Mucosa of rectum (tissue), 2 donors: Measurements from ENCODE around the gene TMEM150B.

ENCODE experiments used
- H3K27ac ChIP-seq, 2 donors: one replicate each; pipeline ENCODE4 v1.7.0; 2013; ENCODE audit warnings: inconsistent platforms in 2 of 2, low read depth in 2 of 2, low read length in 2 of 2
- H3K27me3 ChIP-seq, 2 donors: one replicate each; pipeline ENCODE4 v1.7.0; 2013; ENCODE audit warnings: low read length in 2 of 2; ENCODE audit not compliant: control insufficient read depth in 2 of 2, insufficient read depth in 2 of 2
- H3K36me3 ChIP-seq, 2 donors: one replicate each; pipeline ENCODE4 v1.7.0; 2013; ENCODE audit warnings: low read length in 2 of 2; ENCODE audit not compliant: control insufficient read depth in 2 of 2, insufficient read depth in 2 of 2
- H3K4me1 ChIP-seq, 2 donors: one replicate each; pipeline ENCODE4 v1.7.0; 2013; ENCODE audit warnings: low read length in 2 of 2, mild to moderate bottlenecking in 1 of 2; ENCODE audit not compliant: control insufficient read depth in 2 of 2, insufficient read depth in 2 of 2
- H3K4me3 ChIP-seq, 2 donors: one replicate each; pipeline ENCODE4 v1.7.0; 2013; ENCODE audit warnings: low read length in 2 of 2
- H3K9ac ChIP-seq, 2 donors: one replicate each; pipeline ENCODE4 v1.7.0; 2013; ENCODE audit warnings: low read length in 2 of 2, low read depth in 1 of 2, mild to moderate bottlenecking in 1 of 2
- H3K9me3 ChIP-seq, 2 donors: one replicate each; pipeline ENCODE4 v1.7.0; 2013; ENCODE audit warnings: low read length in 2 of 2; ENCODE audit not compliant: control insufficient read depth in 2 of 2
- donor health status: healthy.
- donor health status: Normal muscosa, but diverticular disease.

TMEM150B gene, protein sequence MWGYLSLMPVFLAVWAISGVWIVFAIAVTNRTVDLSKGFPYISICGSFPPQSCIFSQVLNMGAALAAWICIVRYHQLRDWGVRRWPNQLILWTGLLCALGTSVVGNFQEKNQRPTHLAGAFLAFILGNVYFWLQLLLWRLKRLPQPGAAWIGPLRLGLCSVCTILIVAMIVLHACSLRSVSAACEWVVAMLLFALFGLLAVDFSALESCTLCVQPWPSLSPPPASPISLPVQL

DNA sequence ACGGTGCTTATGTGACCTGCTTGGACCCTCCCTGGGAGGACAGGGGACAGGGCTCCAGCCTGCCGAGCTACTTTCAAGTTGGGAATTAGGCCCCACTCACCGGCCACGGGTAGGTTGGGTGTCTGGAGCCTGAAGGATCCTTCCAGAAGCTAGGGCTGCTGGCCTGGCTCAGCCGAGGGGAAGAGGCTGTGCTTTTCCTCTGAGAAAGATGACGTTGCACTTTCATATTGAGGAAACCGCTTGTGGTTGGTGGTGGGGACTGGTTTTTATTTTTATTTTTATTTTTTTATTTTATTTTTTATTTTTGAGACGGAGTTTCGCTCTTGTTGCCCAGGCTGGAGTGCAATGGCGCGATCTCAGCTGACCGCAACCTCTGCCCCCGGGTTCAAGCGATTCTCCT is at the start of gene TMEM150B:
Gene TMEM150B, minus strand, starts transcription at position 170 of the 400 bp plus-strand sequence. CDS start 4,305 bp downstream, outside the sequence.
- H3K9ac ChIP-seq = no peak within 1 kb of the TSS
- H3K4me3 ChIP-seq = no peak within 1 kb of the TSS
- peak within 1 kb of the TSS; percentile 38 to 41 for H3K27ac ChIP-seq
- H3K27me3 ChIP-seq = no peaks in the 10 kb centered on the region
- H3K36me3 ChIP-seq = no peaks in the 10 kb centered on the region
- H3K9me3 ChIP-seq = no peaks in the 10 kb centered on the region
- H3K4me1 ChIP-seq = peaks cover 19 to 23% of the 10 kb centered on the region in 2 donors

DNA sequence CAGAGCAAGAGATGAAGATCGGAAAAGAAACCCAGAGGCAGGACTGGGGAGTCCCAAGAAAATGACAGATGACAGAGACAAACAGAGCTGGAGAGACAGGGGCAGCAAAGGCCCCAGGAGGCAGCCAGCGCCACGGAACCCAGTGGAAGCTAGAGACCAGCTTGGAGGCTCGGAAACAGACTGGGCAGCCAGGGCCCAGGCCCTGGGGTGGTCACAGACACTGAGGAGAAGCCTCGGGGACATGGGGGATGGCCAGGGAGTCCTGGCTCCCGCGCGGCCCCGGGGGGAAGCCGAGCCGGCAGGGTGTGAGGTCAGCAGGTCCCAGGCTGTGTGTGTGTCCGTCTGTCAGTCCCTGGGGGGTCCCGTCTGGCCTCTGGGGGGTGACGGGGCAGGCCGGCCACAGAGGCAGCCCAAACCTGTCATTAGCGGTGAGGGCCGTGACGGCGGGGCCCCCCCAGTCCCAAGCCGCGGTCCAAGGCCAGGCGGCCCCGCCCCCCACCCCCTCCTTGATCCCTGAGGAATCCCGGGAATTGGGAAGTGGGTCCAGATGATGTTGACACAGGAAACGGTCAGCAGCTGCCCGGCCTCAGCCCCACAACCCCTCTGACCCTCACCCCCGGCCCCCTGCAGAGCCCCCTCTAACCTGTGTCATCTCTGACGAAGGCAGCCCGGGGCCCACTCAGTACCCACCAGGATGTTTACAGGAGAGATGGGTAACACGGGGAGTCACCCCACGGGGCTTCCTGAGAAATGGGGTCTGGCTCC is 49.0 kb upstream of the TMEM150B start:
- H3K27ac ChIP-seq = no peak overlapping the region
- peaks cover 0 to under 1% of the 10 kb centered on the region in 2 donors for H3K36me3 ChIP-seq
- H3K4me3 ChIP-seq = no peak overlapping the region
- no peaks in the 10 kb centered on the region for H3K4me1 ChIP-seq
- peaks cover 21 to 24% of the 10 kb centered on the region in 2 donors for H3K27me3 ChIP-seq
- H3K9me3 ChIP-seq = no peaks in the 10 kb centered on the region
- no peak overlapping the region for H3K9ac ChIP-seq

DNA sequence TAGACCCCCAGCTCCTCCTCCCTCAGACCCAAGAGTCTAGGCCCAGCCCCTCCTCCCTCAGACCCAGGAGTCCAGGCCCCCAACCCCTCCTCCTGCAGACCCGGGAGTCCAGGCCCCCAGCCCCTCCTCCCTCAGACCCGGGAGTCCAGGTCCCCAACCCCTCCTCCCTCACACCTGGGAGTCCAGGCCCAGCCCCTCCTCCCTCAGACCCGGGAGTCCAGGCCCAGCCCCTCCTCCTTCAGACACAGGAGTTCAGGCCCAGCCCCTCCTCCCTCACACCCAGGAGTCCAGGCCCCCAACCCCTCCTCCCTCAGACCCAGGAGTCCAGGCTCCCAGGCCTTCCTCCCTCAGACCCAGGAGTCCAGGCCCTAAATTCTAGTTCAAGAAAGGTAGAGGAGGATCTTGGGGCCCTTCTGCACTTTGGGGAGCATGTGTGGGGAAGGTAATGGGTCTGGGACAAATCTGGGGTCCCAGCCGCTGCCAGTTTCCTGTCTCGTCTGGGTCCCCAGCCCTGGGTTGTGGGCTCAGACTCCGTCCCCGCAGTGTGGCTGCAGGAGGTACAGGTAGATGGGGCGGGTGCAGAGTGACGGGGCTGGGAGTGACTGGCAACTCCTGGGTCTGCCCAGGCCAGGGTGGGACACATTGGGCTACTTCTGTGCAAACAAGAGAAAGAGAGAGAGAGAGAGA is 48.3 kb upstream of the TMEM150B start:
- Histone ChIP-seq H3K9ac (no peak overlapping the region), H3K36me3 (no peaks in the 10 kb centered on the region), H3K4me1 (no peaks in the 10 kb centered on the region), H3K27me3 (peaks cover 23 to 30% of the 10 kb centered on the region in 2 donors), H3K4me3 (no peak overlapping the region), H3K27ac (no peak overlapping the region), H3K9me3 (no peaks in the 10 kb centered on the region)

DNA sequence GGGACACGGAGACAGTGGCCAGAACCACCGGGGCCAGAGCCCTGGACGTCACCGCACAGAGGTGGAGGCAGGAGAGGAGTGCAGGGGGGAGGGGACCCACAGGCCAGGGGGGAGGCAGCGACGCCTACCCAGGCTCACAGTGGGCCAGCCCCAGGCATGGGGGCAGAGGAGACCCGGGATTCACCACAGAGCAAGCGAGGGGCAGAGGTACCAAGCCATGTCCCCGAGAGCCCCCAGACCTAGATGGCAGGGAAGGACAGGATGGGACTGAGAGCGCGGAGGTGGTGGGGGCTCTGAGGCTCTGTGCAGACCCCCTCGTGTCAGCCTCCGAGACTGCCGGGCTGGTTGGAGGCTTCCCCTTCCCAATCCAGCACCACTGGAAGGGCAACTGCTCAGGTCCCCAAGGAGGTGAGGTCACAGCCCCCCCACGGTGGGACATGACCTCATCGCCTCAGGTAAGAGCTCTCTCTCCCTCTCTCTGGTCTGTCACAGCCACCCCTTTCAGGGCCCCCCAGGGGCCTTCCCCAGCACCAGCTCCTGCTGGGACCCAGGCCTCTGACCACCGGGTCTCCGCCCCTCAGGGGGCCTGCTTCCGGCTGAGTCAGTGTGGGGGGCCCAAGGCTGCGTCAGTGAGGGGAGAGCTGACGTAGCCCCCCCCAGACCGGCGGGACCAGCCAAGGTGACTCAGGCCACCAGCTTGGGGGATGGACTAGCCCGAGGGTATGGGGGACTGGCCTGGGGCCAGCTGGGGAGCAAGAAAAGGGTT is 47.4 kb upstream of the TMEM150B start:
- Histone ChIP-seq H3K9me3 (no peaks in the 10 kb centered on the region), H3K27me3 (peaks cover 30 to 37% of the 10 kb centered on the region in 2 donors), H3K4me1 (no peaks in the 10 kb centered on the region), H3K27ac (no peak overlapping the region), H3K4me3 (no peak overlapping the region), H3K36me3 (no peaks in the 10 kb centered on the region), H3K9ac (no peak overlapping the region)

DNA sequence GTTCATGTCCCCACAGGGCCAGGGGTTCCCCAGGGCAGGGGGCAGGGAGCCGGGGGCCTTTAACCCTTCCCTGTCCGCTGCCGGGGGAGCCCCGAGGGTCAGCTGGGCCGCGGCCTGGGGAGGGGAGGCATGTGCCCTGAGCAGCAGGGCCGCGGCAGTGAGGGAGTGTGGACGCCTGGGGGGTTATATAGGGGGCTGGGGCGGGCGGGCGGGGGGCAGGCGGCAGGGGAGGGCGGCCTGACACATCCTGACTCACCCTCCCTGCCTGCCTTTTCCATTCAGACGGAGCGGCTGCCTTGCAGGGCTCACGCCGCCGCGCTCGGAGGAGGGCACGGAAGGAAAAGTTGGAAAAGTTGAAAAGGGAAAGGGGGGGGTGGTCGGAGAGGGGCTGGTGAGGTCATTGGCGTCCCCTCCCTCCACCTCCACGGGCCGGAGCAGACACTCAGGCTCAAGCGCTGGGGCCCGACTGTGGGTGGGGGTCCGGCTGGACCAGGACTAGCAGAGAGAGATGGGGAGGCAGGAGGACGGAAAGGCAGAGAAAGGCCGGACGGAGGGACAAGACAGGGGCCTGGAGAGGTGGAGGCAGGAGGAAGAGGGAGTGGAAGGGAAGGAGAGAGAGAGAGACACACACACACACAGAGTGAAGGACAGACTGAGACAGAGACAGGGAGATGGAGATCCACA is 45.3 kb upstream of the TMEM150B start, which contains the start of gene IL11:
Gene IL11, minus strand, starts transcription at position 159 of the 684 bp plus-strand sequence. Its CDS starts 153 bp downstream, at position 6.
- Histone ChIP-seq H3K4me3 (peak within 1 kb of the TSS in 1 of 2 donors; percentile 20), H3K27ac (no peak within 1 kb of the TSS), H3K4me1 (no peaks in the 10 kb centered on the region), H3K36me3 (no peaks in the 10 kb centered on the region), H3K9ac (peak within 1 kb of the TSS in 1 of 2 donors; percentile 17), H3K9me3 (no peaks in the 10 kb centered on the region), H3K27me3 (peaks cover 30 to 37% of the 10 kb centered on the region in 2 donors)

DNA sequence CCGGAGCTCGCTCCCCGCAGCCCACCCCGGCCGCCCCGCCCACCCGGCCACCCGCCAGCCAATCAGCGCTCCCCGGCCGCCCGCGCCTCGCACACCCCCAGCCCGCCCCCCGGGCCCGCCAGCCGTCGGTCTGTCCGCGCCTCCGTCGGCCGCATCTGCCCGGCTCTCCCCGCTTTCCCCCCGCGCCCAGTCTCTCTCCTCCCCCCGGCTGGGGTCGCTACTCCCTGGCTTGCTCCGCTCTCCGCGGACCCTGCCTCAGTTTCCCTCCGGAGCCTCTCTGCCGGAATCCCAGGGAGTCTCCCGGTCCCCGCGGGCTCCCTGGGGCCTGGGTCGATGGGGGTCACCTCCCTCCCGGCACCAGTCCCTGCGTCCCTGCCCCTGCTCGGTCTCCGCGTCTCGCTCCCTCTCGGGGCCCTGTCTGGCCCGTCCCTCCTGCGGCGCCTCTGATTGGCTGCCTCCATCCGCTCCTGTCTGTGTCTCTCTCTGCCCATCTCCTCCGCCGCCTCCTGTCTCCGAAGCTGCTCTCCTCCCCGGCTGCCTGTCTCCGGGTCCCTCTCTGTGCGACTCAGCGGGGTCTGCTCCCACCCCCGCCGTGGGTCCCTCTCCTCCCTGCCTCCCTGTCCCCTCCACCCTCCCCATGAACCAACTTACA is 44.6 kb upstream of the TMEM150B start:
- H3K9ac ChIP-seq = peak overlapping the region in 1 of 2 donors; percentile 17
- no peak overlapping the region for H3K27ac ChIP-seq
- peaks cover 30 to 37% of the 10 kb centered on the region in 2 donors for H3K27me3 ChIP-seq
- H3K4me1 ChIP-seq = no peaks in the 10 kb centered on the region
- no peaks in the 10 kb centered on the region for H3K9me3 ChIP-seq
- H3K4me3 ChIP-seq = peak overlapping the region in 1 of 2 donors; percentile 20
- no peaks in the 10 kb centered on the region for H3K36me3 ChIP-seq

DNA sequence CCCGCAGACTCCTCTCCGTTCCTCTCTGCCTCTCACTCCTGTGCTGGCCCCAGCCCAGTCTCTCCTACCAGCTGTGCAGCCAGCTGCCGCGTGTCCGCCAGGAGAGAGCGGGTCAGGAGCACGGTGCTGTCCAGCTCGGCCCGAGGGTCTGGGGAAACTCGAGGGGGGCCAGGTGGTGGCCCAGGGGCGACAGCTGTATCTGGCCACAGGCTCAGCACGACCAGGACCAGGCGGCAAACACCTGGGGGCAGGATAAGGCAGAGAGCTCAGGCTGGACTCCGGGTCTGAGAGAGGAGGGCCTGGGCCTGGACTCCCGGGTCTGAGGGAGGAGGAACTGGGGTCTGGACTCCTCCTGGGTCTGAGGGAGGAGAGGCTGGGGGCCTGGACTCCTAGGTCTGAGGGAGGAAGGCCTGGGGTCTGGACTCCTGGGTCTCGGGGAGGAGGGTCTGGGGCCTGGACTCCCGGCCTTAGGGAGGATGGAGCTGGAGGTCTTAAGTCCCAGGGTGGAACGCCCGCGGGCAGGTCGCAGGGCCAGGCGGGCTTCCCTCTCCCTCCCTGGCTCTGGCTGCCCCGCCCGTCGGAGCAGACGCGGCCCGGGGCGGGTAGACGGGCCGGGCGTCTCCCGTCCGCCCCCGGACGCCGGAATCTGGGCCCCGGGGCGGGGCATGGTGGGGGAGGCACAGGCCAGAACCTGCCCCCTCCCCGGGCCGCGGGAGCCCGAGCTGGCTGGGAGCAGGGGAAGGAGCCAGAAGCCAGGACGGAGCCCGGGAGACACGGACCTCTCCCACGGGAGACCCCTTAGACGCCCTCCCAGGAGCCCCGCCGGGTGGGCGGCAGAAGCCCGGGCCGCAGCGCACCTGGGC is 43.8 kb upstream of the TMEM150B start:
- Histone ChIP-seq H3K27me3 (peaks cover 30 to 37% of the 10 kb centered on the region in 2 donors), H3K4me3 (no peak overlapping the region)

DNA sequence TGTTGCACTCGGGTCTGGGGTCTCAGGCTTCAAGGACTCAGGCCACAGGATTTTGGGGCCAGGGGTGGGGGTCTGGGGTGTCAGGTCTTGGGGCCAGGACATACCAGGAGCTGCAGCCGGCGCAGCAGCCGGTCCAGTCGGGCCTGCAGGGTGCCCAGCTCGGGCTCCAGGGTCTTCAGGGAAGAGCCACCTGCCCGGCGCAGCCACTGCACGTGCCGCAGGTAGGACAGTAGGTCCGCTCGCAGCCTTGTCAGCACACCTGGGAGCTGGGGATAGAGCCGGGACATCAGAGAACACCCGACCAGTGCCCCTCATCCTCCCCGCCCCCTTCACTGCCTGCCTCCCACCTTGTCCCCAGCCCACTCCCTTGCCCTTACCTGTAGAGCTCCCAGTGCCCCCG is 43.0 kb upstream of the TMEM150B start:
- peaks cover 30 to 37% of the 10 kb centered on the region in 2 donors for H3K27me3 ChIP-seq
- H3K9me3 ChIP-seq = no peaks in the 10 kb centered on the region
- no peak overlapping the region for H3K27ac ChIP-seq
- H3K4me3 ChIP-seq = no peak overlapping the region
- no peaks in the 10 kb centered on the region for H3K4me1 ChIP-seq
- no peak overlapping the region for H3K9ac ChIP-seq
- H3K36me3 ChIP-seq = no peaks in the 10 kb centered on the region

More for the DNA sequence above, 43.8 kb upstream of the TMEM150B start:
- Histone ChIP-seq H3K9ac (no peak overlapping the region), H3K9me3 (no peaks in the 10 kb centered on the region), H3K4me1 (no peaks in the 10 kb centered on the region), H3K27ac (no peak overlapping the region), H3K36me3 (no peaks in the 10 kb centered on the region)
